ENCODE data around the gene HOXD13.

DNA sequence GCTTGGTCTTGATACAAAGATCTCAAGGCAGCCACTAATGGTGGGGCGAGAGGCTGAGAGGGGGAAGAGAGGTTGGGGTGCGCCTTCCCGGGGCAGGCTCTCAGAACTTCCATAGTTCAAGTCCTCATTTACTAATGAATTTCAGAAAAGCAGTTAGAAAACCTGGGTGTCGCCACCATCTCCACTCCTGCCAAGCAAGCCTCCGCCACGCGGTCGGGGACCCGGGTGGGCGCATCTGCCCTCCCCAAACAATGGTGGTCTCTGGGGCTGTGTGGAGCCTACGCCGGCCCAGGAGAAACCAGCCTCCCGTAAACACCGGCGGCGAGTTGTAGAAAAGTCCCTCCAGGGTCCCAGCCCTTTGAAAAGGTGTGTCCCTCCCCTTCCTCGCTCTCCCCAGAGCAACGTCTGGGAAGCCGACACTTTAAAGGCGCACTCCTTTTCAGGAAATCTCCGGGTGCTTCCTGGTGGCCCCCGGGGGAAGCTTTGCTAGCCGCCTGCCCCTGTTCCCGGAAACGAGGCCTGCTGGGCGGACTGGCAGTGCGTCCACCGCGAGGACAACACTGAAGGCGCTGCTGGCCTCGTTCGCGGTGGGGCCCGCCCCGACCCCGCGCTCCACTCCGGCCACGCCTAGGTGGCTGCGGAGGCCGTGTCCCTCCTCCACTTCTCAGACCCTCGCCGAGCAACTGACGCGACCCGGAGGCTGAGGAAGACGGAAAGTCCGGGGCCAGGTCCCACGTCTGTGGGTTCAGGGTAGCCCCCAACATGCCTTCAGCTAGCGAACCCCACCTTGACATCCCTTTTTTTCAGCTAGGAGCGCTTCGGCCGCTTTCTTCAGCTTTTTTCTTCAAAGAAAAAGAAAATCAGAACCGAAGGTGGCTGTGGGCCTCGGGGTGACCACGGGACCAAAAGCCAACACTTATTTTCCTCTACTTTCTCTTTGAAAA is 25.6 kb upstream of the HOXD13 start:
- TF ChIP-seq, protein P1, sequence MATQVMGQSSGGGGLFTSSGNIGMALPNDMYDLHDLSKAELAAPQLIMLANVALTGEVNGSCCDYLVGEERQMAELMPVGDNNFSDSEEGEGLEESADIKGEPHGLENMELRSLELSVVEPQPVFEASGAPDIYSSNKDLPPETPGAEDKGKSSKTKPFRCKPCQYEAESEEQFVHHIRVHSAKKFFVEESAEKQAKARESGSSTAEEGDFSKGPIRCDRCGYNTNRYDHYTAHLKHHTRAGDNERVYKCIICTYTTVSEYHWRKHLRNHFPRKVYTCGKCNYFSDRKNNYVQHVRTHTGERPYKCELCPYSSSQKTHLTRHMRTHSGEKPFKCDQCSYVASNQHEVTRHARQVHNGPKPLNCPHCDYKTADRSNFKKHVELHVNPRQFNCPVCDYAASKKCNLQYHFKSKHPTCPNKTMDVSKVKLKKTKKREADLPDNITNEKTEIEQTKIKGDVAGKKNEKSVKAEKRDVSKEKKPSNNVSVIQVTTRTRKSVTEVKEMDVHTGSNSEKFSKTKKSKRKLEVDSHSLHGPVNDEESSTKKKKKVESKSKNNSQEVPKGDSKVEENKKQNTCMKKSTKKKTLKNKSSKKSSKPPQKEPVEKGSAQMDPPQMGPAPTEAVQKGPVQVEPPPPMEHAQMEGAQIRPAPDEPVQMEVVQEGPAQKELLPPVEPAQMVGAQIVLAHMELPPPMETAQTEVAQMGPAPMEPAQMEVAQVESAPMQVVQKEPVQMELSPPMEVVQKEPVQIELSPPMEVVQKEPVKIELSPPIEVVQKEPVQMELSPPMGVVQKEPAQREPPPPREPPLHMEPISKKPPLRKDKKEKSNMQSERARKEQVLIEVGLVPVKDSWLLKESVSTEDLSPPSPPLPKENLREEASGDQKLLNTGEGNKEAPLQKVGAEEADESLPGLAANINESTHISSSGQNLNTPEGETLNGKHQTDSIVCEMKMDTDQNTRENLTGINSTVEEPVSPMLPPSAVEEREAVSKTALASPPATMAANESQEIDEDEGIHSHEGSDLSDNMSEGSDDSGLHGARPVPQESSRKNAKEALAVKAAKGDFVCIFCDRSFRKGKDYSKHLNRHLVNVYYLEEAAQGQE (IDR thresholded peaks at IDR 0.05; ENCODE audit: borderline replicate concordance): no peak
- TF ChIP-seq, protein P2, sequence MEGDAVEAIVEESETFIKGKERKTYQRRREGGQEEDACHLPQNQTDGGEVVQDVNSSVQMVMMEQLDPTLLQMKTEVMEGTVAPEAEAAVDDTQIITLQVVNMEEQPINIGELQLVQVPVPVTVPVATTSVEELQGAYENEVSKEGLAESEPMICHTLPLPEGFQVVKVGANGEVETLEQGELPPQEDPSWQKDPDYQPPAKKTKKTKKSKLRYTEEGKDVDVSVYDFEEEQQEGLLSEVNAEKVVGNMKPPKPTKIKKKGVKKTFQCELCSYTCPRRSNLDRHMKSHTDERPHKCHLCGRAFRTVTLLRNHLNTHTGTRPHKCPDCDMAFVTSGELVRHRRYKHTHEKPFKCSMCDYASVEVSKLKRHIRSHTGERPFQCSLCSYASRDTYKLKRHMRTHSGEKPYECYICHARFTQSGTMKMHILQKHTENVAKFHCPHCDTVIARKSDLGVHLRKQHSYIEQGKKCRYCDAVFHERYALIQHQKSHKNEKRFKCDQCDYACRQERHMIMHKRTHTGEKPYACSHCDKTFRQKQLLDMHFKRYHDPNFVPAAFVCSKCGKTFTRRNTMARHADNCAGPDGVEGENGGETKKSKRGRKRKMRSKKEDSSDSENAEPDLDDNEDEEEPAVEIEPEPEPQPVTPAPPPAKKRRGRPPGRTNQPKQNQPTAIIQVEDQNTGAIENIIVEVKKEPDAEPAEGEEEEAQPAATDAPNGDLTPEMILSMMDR (IDR thresholded peaks at IDR 0.05; ENCODE audit: poor library complexity, severe bottlenecking): no peak
- TF ChIP-seq POLR2AphosphoS5 (IDR thresholded peaks at IDR 0.05): no peak
- TF ChIP-seq EZH2 (IDR thresholded peaks at IDR 0.05; ENCODE audit: borderline replicate concordance, insufficient read depth, low read length, poor library complexity, severe bottlenecking): peak; percentile 89
- TF ChIP-seq TAF1 (IDR thresholded peaks at IDR 0.05; ENCODE audit: low read depth): no peak
- no peak for TF ChIP-seq EP300 (conservative IDR thresholded peaks at IDR 0.05; ENCODE audit: poor library complexity, severe bottlenecking)
- TF ChIP-seq RAD21 (conservative IDR thresholded peaks at IDR 0.05): no peak
- no peak for TF ChIP-seq SMC3 (conservative IDR thresholded peaks at IDR 0.05; ENCODE audit: poor library complexity)
